Gastrocnemius medialis (tissue), 4 donors: ENCODE data around the gene CHAD. TPM values are rescaled to one million over a fixed set of nuclear protein-coding genes. Genes with fewer than 3 reads are reported as not detected.
A peak's percentile ranks its signal among the peaks of the same experiment; 100 is the strongest.
"Not testable (repeated sequence)": the region's sequence is repeated elsewhere in the genome, so short reads cannot be mapped to it uniquely, and the experiment has no call there.

Experiments
- ATAC-seq, 2 donors: fragments of 150-250 bp; one replicate each; pipeline ENCODE4 v1.9.1; 2016
- DNase-seq, 2 donors: peaks; one replicate each; pipeline ENCODE4 v3.0.0-alpha.2; 2019
- H3K27ac ChIP-seq, 4 donors: fragments of 200-600 bp; sonication (generic); 1 replicate in 1 of 4; 2 replicates in 3 of 4; pipeline ENCODE4 v1.5.1; 2016 to 2018; ENCODE audit warnings: mild to moderate bottlenecking in 2 of 4, moderate library complexity in 1 of 4
- H3K27me3 ChIP-seq, 3 donors: fragments of 200-600 bp; sonication (generic) in 2 of 3; 1 replicate in 1 of 3; 2 replicates in 2 of 3; pipeline versions ENCODE4 v1.5.1 to v1.6.0; 2016 to 2019; ENCODE audit warnings: mild to moderate bottlenecking in 1 of 3, moderate library complexity in 1 of 3
- H3K36me3 ChIP-seq, 2 donors: fragments of 200-600 bp; sonication (generic) in 1 of 2; one replicate each; pipeline ENCODE4 v1.5.1; 2017 to 2018
- H3K4me1 ChIP-seq, 2 donors: fragments of 200-600 bp; sonication (generic) in 1 of 2; one replicate each; pipeline ENCODE4 v1.5.1; 2016 to 2017; ENCODE audit warnings: mild to moderate bottlenecking in 2 of 2
- H3K4me3 ChIP-seq, 4 donors: fragments of 200-600 bp; sonication (generic) in 3 of 4; 1 replicate in 1 of 4; 2 replicates in 3 of 4; pipeline ENCODE4 v1.5.1; 2016 to 2019; ENCODE audit warnings: mild to moderate bottlenecking in 2 of 4
- H3K9me3 ChIP-seq, 3 donors: fragments of 200-600 bp; sonication (generic) in 2 of 3; 1 replicate in 1 of 3; 2 replicates in 2 of 3; pipeline ENCODE4 v1.5.1; 2016 to 2019
- CTCF ChIP-seq, 5 experiments: fragments of 450-650 bp in 3 of 5; fragments of 200-600 bp in 2 of 5; sonication (generic) in 2 of 5; IDR thresholded peaks in 4 of 5; conservative IDR thresholded peaks in 1 of 5; 1 replicate in 4 of 5; 2 replicates in 1 of 5; pipeline ENCODE4 v1.5.1; 2016 to 2019; ENCODE audit warnings: antibody characterized with exemption in 5 of 5, mild to moderate bottlenecking in 3 of 5, moderate library complexity in 3 of 5
- POLR2A ChIP-seq, 2 donors: fragments of 450-650 bp; IDR thresholded peaks; one replicate each; pipeline ENCODE4 v1.6.1; 2017; ENCODE audit warnings: antibody characterized with exemption in 2 of 2, mild to moderate bottlenecking in 2 of 2, moderate library complexity in 2 of 2
- in situ Hi-C, 4 donors: fragments of 200-750 bp; cut with MboI; loops; one replicate each; pipeline versions ENCODE4 v1.15.0 to v1.8.0; 2017; ENCODE audit warnings: low sequenced_read_pairs in 4 of 4
- intact Hi-C: fragments of 100-400 bp; cut with DNase I; formaldehyde crosslinking; loops from one replicate; pipeline ENCODE4 v1.15.1; 2023; ENCODE audit warnings: low total_unique reads
- total RNA-seq, 4 donors: library from RNA; depleted of rRNA; stranded (reverse); fragments of >200 nt; gene quantifications; one replicate each; pipeline versions ENCODE4 v1.1.0 to v1.2.3, GENCODE V29; 2016

The CHAD gene
- total RNA-seq, 4 donors from 2014 or later, result 1.8 to 8.8 TPM; not detected in 2

GRCh38 chr17:50474523-50474922, 5.8 kb upstream of the CHAD start:
- Histone ChIP-seq H3K36me3 (no peaks in the 10 kb centered on the region), H3K27me3 (no peaks in the 10 kb centered on the region), H3K27ac (peak overlapping the region in 3 of 4 donors; percentile 7 to 72 (median 66)), H3K9me3 (no peaks in the 10 kb centered on the region), H3K4me1 (peaks cover 40 to 51% of the 10 kb centered on the region in 2 donors), H3K4me3 (no peak overlapping the region)
- intact Hi-C loops (loop anchor here (10.0 kb wide), 1 partner anchor 480 kb away; no protein-coding TSS in a partner anchor), in situ Hi-C loops (loop anchor here in 1 of 4 donors (10.0 kb wide), 1 partner anchor 50 kb away; the partner anchor contains the start of gene ACSF2)
- TF ChIP-seq CTCF (IDR thresholded peaks at IDR 0.05 in 4 of 5, conservative IDR thresholded peaks at IDR 0.05 in 1 of 5) (no peak), POLR2A (IDR thresholded peaks at IDR 0.05) (no peak)
- ATAC-seq, result no peak
- DNase-seq, result no peak

- no peak for ATAC-seq
- H3K36me3 ChIP-seq, result no peaks in the 10 kb centered on the region
- TF ChIP-seq POLR2A (IDR thresholded peaks at IDR 0.05) (no peak), CTCF (IDR thresholded peaks at IDR 0.05 in 4 of 5, conservative IDR thresholded peaks at IDR 0.05 in 1 of 5) (no peak)
- no peaks in the 10 kb centered on the region for H3K9me3 ChIP-seq
- H3K4me3 ChIP-seq, result no peak overlapping the region
- H3K27ac ChIP-seq, result peak overlapping the region in 2 of 4 donors; percentile 66 to 72
- DNase-seq, result no peak
- peaks cover 42 to 53% of the 10 kb centered on the region in 2 donors for H3K4me1 ChIP-seq
- no peaks in the 10 kb centered on the region for H3K27me3 ChIP-seq
- intact Hi-C loops, result loop anchor here (10.0 kb wide), 1 partner anchor 481 kb away; no protein-coding TSS in a partner anchor
- in situ Hi-C loops, result loop anchor here in 1 of 4 donors (10.0 kb wide), 1 partner anchor 49 kb away; the partner anchor contains the start of gene ACSF2
Observed at GRCh38 chr17:50473901-50474300, 5.2 kb upstream of the CHAD start.

GRCh38 chr17:50472761-50473161, 4.1 kb upstream of the CHAD start:
- in situ Hi-C loops, result loop anchor here in 1 of 4 donors (10.0 kb wide), 1 partner anchor 48 kb away; the partner anchor contains the start of gene ACSF2
- DNase-seq (peak; percentile 60 to 73), ATAC-seq (peak; percentile 76 to 77)
- not testable (repeated sequence) for H3K27me3 ChIP-seq, H3K36me3 ChIP-seq, H3K4me3 ChIP-seq, H3K9me3 ChIP-seq
- TF ChIP-seq CTCF (IDR thresholded peaks at IDR 0.05 in 4 of 5, conservative IDR thresholded peaks at IDR 0.05 in 1 of 5), result peak; percentile 46 to 66 (median 54)
- Histone ChIP-seq H3K27ac (peak overlapping the region; percentile 60 to 82 (median 73)), H3K4me1 (peaks cover 43 to 57% of the 10 kb centered on the region in 2 donors)
- intact Hi-C loops, result loop anchor here (10.0 kb wide), 1 partner anchor 482 kb away; no protein-coding TSS in a partner anchor

- intact Hi-C loops, result loop anchor here (10.0 kb wide), 1 partner anchor 483 kb away; no protein-coding TSS in a partner anchor
- no peaks in the 10 kb centered on the region for H3K36me3 ChIP-seq
- TF ChIP-seq CTCF (IDR thresholded peaks at IDR 0.05 in 4 of 5, conservative IDR thresholded peaks at IDR 0.05 in 1 of 5), result no peak
- TF ChIP-seq POLR2A (IDR thresholded peaks at IDR 0.05), result no peak
- no peaks in the 10 kb centered on the region for H3K9me3 ChIP-seq
- H3K27ac ChIP-seq, result peak overlapping the region; percentile 60 to 82 (median 73)
- DNase-seq (peak in 1 of 2 donors; percentile 2), ATAC-seq (peak in 1 of 2 donors; percentile 3)
- in situ Hi-C loops, result loop anchor here in 1 of 4 donors (10.0 kb wide), 1 partner anchor 47 kb away; the partner anchor contains the start of gene ACSF2
- peaks cover 43 to 54% of the 10 kb centered on the region in 2 donors for H3K4me1 ChIP-seq
- no peak overlapping the region for H3K4me3 ChIP-seq
- no peaks in the 10 kb centered on the region for H3K27me3 ChIP-seq
Observed at GRCh38 chr17:50472286-50472685, 3.6 kb upstream of the CHAD start.
